GM12892 (cell line): Measurements from ENCODE around the gene ACRBP.

ENCODE experiments used
- POLR2A ChIP-seq: IDR thresholded peaks from 2 replicates; pipeline ENCODE4 v1.6.1; 2011; ENCODE audit warnings: low read depth, low read length, control low read depth
- POLR2AphosphoS5 ChIP-seq: IDR thresholded peaks from 2 replicates; pipeline ENCODE4 v1.6.1; 2011; ENCODE audit warnings: low read depth, low read length, control low read depth

- TF ChIP-seq POLR2AphosphoS5 (no peak; the same call in 1 of the 2 replicates), POLR2A (no peak)
Observed at GRCh38 chr12:6688543-6688998, 41.3 kb upstream of the ACRBP start.
